NCI-H2107 treated with DMSO at 0.1 percent for 48 hours (cell line): Measurements from ENCODE around the gene TPCN1.
A peak's percentile ranks its signal among the peaks of the same experiment; 100 is the strongest.

ENCODE experiments used
- DNase-seq: peaks from one replicate; lab custom pipeline; 2025; ENCODE audit not compliant: unreplicated experiment; lab: John Stamatoyannopoulos, UW

TPCN1 gene

GRCh38 chr12:113221181-113221996 is at the start of gene TPCN1:
TPCN1 (plus strand) TSS chr12:113221464; CDS start chr12:113226853, 5,389 bp downstream.
- peak; percentile 100 for DNase-seq

GRCh38 chr12:113171543-113171942 is 49.7 kb upstream of the TPCN1 start:
- no peak for DNase-seq

GRCh38 chr12:113172185-113172584 is 49.1 kb upstream of the TPCN1 start:
- no peak for DNase-seq

- DNase-seq, result no peak
Observed at GRCh38 chr12:113173081-113173698, 48.1 kb upstream of the TPCN1 start.

- DNase-seq, result peak; percentile 27
Observed at GRCh38 chr12:113174461-113175384, 46.5 kb upstream of the TPCN1 start.

- no peak for DNase-seq
Observed at GRCh38 chr12:113179023-113179422, 42.2 kb upstream of the TPCN1 start.

- no peak for DNase-seq
Observed at GRCh38 chr12:113180333-113180732, 40.9 kb upstream of the TPCN1 start.

- no peak for DNase-seq
Observed at GRCh38 chr12:113181975-113182374, 39.3 kb upstream of the TPCN1 start.

- no peak for DNase-seq
Observed at GRCh38 chr12:113183030-113183589, 38.2 kb upstream of the TPCN1 start.

GRCh38 chr12:113184098-113184899 is 37.0 kb upstream of the TPCN1 start:
- DNase-seq, result no peak

GRCh38 chr12:113184900-113185179 is 36.4 kb upstream of the TPCN1 start:
- peak; percentile 80 for DNase-seq

- DNase-seq, result peak; percentile 49
Observed at GRCh38 chr12:113185180-113186032, 35.9 kb upstream of the TPCN1 start, which contains the start of the genes DDX54 and RITA1. DDX54 (minus strand) TSS chr12:113185478; CDS start chr12:113185451, 27 bp downstream. RITA1 (plus strand) TSS chr12:113185721; CDS start chr12:113186747, 1,026 bp downstream.

- no peak for DNase-seq
Observed at GRCh38 chr12:113186033-113186365, 35.3 kb upstream of the TPCN1 start.

GRCh38 chr12:113186666-113187325 is 34.5 kb upstream of the TPCN1 start:
- no peak for DNase-seq

- DNase-seq, result no peak
Observed at GRCh38 chr12:113189361-113189760, 31.9 kb upstream of the TPCN1 start.

- DNase-seq, result no peak
Observed at GRCh38 chr12:113190761-113191160, 30.5 kb upstream of the TPCN1 start.

- DNase-seq, result no peak
Observed at GRCh38 chr12:113191227-113191626, 30.0 kb upstream of the TPCN1 start.

- no peak for DNase-seq
Observed at GRCh38 chr12:113194971-113195391, 26.3 kb upstream of the TPCN1 start.

GRCh38 chr12:113195598-113195997 is 25.7 kb upstream of the TPCN1 start:
- no peak for DNase-seq
